Ishikawa (cell line): Measurements from ENCODE around the gene SPTBN5.

Experiments used
- CEBPB ChIP-seq: IDR thresholded peaks from 2 replicates; pipeline ENCODE4 v1.6.1; 2012
- CREB1 ChIP-seq: IDR thresholded peaks from 2 replicates; pipeline ENCODE4 v1.6.1; 2012; ENCODE audit warnings: low read depth
- EGR1 ChIP-seq: IDR thresholded peaks from 2 replicates; pipeline ENCODE4 v1.6.1; 2012
- EP300 ChIP-seq: IDR thresholded peaks from 2 replicates; pipeline ENCODE4 v1.6.1; 2012; ENCODE audit warnings: borderline replicate concordance
- FOXM1 ChIP-seq: IDR thresholded peaks from 2 replicates; pipeline ENCODE4 v1.6.1; 2012; ENCODE audit warnings: low read depth, borderline replicate concordance
- MAX ChIP-seq: IDR thresholded peaks from 2 replicates; pipeline ENCODE4 v1.6.1; 2012
- NFIC ChIP-seq: IDR thresholded peaks from 2 replicates; pipeline ENCODE4 v1.6.1; 2012
- RAD21 ChIP-seq: IDR thresholded peaks from 2 replicates; pipeline ENCODE4 v1.6.1; 2012; ENCODE audit warnings: low read depth
- REST ChIP-seq: IDR thresholded peaks from 2 replicates; pipeline ENCODE4 v1.6.1; 2012; ENCODE audit warnings: low read depth, mild to moderate bottlenecking
- TAF1 ChIP-seq: IDR thresholded peaks from 2 replicates; pipeline ENCODE4 v1.6.1; 2012; ENCODE audit warnings: low read depth, mild to moderate bottlenecking
- TCF12 ChIP-seq: IDR thresholded peaks from 2 replicates; pipeline ENCODE4 v1.6.1; 2012; ENCODE audit warnings: low read depth
- TEAD4 ChIP-seq: IDR thresholded peaks from 2 replicates; pipeline ENCODE4 v1.6.1; 2012
- USF1 ChIP-seq: IDR thresholded peaks from 2 replicates; pipeline ENCODE4 v1.6.1; 2012
- YY1 ChIP-seq: IDR thresholded peaks from 2 replicates; pipeline ENCODE4 v1.6.1; 2012; ENCODE audit warnings: low read depth
- ZBTB7A ChIP-seq: IDR thresholded peaks from 2 replicates; pipeline ENCODE4 v1.6.1; 2012; ENCODE audit warnings: low read depth

SPTBN5 gene

GRCh38 chr15:41881086-41881485 lies 12.8 kb downstream of the SPTBN5 start:
- TF ChIP-seq FOXM1, result no peak
- TF ChIP-seq REST, result no peak
- TF ChIP-seq CEBPB, result no peak
- no peak for TF ChIP-seq TEAD4
- no peak for TF ChIP-seq YY1
- no peak for TF ChIP-seq USF1
- no peak for TF ChIP-seq NFIC
- TF ChIP-seq ZBTB7A, result no peak
- TF ChIP-seq EGR1, result no peak
- no peak for TF ChIP-seq MAX
- no peak for TF ChIP-seq TCF12
- TF ChIP-seq CREB1, result no peak
- TF ChIP-seq TAF1, result no peak
- no peak for TF ChIP-seq EP300
- no peak for TF ChIP-seq RAD21

- TF ChIP-seq TEAD4 (no peak), CEBPB (no peak), EP300 (no peak), TCF12 (no peak), RAD21 (no peak)
Measured at GRCh38 chr15:41880156-41880877, 13.5 kb downstream of the SPTBN5 start.

GRCh38 chr15:41879321-41879845 lies 14.5 kb downstream of the SPTBN5 start:
- TF ChIP-seq NFIC (no peak), ZBTB7A (no peak), TEAD4 (no peak), CREB1 (no peak), USF1 (no peak), EP300 (no peak), TAF1 (no peak), REST (no peak), CEBPB (no peak), RAD21 (no peak), YY1 (no peak), EGR1 (no peak), FOXM1 (no peak), MAX (no peak), TCF12 (no peak)

- no peak for TF ChIP-seq NFIC
- TF ChIP-seq YY1, result no peak
- TF ChIP-seq RAD21, result no peak
- no peak for TF ChIP-seq ZBTB7A
- no peak for TF ChIP-seq MAX
- no peak for TF ChIP-seq CREB1
- no peak for TF ChIP-seq CEBPB
- no peak for TF ChIP-seq EP300
- no peak for TF ChIP-seq REST
- no peak for TF ChIP-seq TEAD4
- TF ChIP-seq EGR1, result no peak
- TF ChIP-seq FOXM1, result no peak
- TF ChIP-seq TAF1, result no peak
- no peak for TF ChIP-seq TCF12
- no peak for TF ChIP-seq USF1
Measured at GRCh38 chr15:41878355-41878699, 15.5 kb downstream of the SPTBN5 start.
